ENCODE data around the gene ADD2.
"Not testable (repeated sequence)": the region's sequence is repeated elsewhere in the genome, so short reads cannot be mapped to it uniquely, and the experiment has no call there.

The ADD2 gene

GRCh38 chr2:70648961-70649360 is 119.0 kb downstream of the ADD2 start:
- FAIRE-seq (no peak), DNase-seq (ENCODE audit: insufficient read length, low spot score) (no peak)

- FAIRE-seq (peak; percentile 74), DNase-seq (ENCODE audit: insufficient read length, low spot score) (peak; percentile 50)
Measured at GRCh38 chr2:70647873-70648481, 120.0 kb downstream of the ADD2 start.

GRCh38 chr2:70646420-70646818 is 121.6 kb downstream of the ADD2 start:
- DNase-seq (ENCODE audit: insufficient read length, low spot score), result no peak
- no peak for FAIRE-seq

GRCh38 chr2:70645733-70646419 is 122.1 kb downstream of the ADD2 start:
- FAIRE-seq, result no peak

GRCh38 chr2:70643715-70644114 is 124.3 kb downstream of the ADD2 start:
- DNase-seq (ENCODE audit: insufficient read length, low spot score) (no peak), FAIRE-seq (no peak)

More at GRCh38 chr2:70645733-70646419, 122.1 kb downstream of the ADD2 start:
- DNase-seq (ENCODE audit: insufficient read length, low spot score), result no peak

- DNase-seq (ENCODE audit: insufficient read length, low spot score), result no peak
- no peak for FAIRE-seq
Measured at GRCh38 chr2:70641263-70641784, 126.7 kb downstream of the ADD2 start.

- FAIRE-seq (no peak), DNase-seq (ENCODE audit: insufficient read length, low spot score) (no peak)
Measured at GRCh38 chr2:70639841-70640436, 128.1 kb downstream of the ADD2 start.

GRCh38 chr2:70638561-70638960 is 129.4 kb downstream of the ADD2 start:
- FAIRE-seq (no peak), DNase-seq (ENCODE audit: insufficient read length, low spot score) (no peak)

- DNase-seq (ENCODE audit: insufficient read length, low spot score) (no peak), FAIRE-seq (no peak)
Measured at GRCh38 chr2:70633508-70633907, 134.5 kb downstream of the ADD2 start.

- no peak for FAIRE-seq
Measured at GRCh38 chr2:70632966-70633365, 135.0 kb downstream of the ADD2 start.

GRCh38 chr2:70632388-70632787 is 135.6 kb downstream of the ADD2 start:
- no peak for FAIRE-seq
- DNase-seq (ENCODE audit: insufficient read length, low spot score), result no peak

More at GRCh38 chr2:70632966-70633365, 135.0 kb downstream of the ADD2 start:
- DNase-seq (ENCODE audit: insufficient read length, low spot score), result no peak

GRCh38 chr2:70630761-70631160 is 137.2 kb downstream of the ADD2 start:
- no peak for FAIRE-seq
- DNase-seq (ENCODE audit: insufficient read length, low spot score), result no peak

GRCh38 chr2:70627211-70627898 is 140.6 kb downstream of the ADD2 start:
- FAIRE-seq (no peak), DNase-seq (ENCODE audit: insufficient read length, low spot score) (no peak)

- DNase-seq (ENCODE audit: insufficient read length, low spot score), result no peak
- FAIRE-seq, result no peak
Measured at GRCh38 chr2:70626254-70626990, 141.6 kb downstream of the ADD2 start.

GRCh38 chr2:70621536-70621935 is 146.5 kb downstream of the ADD2 start:
- not testable (repeated sequence) for FAIRE-seq; DNase-seq (ENCODE audit: insufficient read length, low spot score)

- DNase-seq (ENCODE audit: insufficient read length, low spot score) (no peak), FAIRE-seq (no peak)
Measured at GRCh38 chr2:70620020-70620419, 148.0 kb downstream of the ADD2 start.

- FAIRE-seq, result no peak
Measured at GRCh38 chr2:70619167-70619566, 148.8 kb downstream of the ADD2 start.

GRCh38 chr2:70616168-70616694 is 151.8 kb downstream of the ADD2 start:
- DNase-seq (ENCODE audit: insufficient read length, low spot score) (no peak), FAIRE-seq (no peak)

More at GRCh38 chr2:70619167-70619566, 148.8 kb downstream of the ADD2 start:
- no peak for DNase-seq (ENCODE audit: insufficient read length, low spot score)

- DNase-seq (ENCODE audit: insufficient read length, low spot score) (no peak), FAIRE-seq (no peak)
Measured at GRCh38 chr2:70615222-70615621, 152.8 kb downstream of the ADD2 start.

- DNase-seq (ENCODE audit: insufficient read length, low spot score) (no peak), FAIRE-seq (no peak)
Measured at GRCh38 chr2:70613521-70613920, 154.5 kb downstream of the ADD2 start.

Data from GM19239 (cell line).